ENCODE measurements around the gene ZNF717.
"Not testable (repeated sequence)": the region's sequence is repeated elsewhere in the genome, so short reads cannot be mapped to it uniquely, and the experiment has no call there.

Gene ZNF717

DNA sequence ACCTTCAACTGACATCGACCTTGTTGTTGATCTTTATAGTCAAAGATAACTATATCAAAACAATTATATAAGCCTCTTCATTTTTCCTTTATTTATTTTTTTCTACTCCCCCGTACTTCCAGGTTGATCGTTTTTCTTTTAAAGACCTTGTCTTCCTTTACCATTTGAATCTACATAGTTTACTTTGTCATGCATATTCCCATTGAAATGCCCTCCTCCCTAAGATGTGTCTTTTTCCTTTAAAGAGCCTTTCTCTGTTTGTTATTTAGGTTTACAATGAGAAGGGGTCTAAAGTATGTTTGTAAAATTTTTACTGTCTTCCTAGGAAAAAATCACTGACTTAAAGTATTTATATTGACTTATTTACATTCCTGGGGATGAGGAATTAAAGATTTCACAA, 29.4 kb upstream of the ZNF717 start:
- no peak overlapping the region for H3K4me2 ChIP-seq (ENCODE audit: low read length, poor library complexity, severe bottlenecking)
- 28% methylated on average over 3 of the region's 3 CpGs for WGBS
- no peak for DNase-seq
- H4K91ac ChIP-seq (ENCODE audit: low read length) = no peak overlapping the region
- no peaks in the 10 kb centered on the region for H3K27me3 ChIP-seq (ENCODE audit: control insufficient read depth in 1 of 2, insufficient read depth in 1 of 2, low read length in 2 of 2)
- no peak overlapping the region for H2BK12ac ChIP-seq (ENCODE audit: low read length in 2 of 2)
- H2AK5ac ChIP-seq (ENCODE audit: low read length, severe bottlenecking) = no peak overlapping the region
- H2AFZ ChIP-seq (ENCODE audit: low read depth, low read length) = no peak overlapping the region
- no peaks in the 10 kb centered on the region for H3K79me1 ChIP-seq (replicated peaks; ENCODE audit: low read length, poor library complexity, severe bottlenecking)
- H3K4ac ChIP-seq (ENCODE audit: low read depth in 1 of 2, low read length in 2 of 2) = no peak overlapping the region
- H3K4me1 ChIP-seq (ENCODE audit: control insufficient read depth, insufficient read depth, low read depth, low read length) = no peaks in the 10 kb centered on the region
- H3K9me3 ChIP-seq (ENCODE audit: control insufficient read depth, low read length) = peaks cover 5% of the 10 kb centered on the region
- H4K8ac ChIP-seq (ENCODE audit: low read length) = no peak overlapping the region
- H3K36me3 ChIP-seq (ENCODE audit: control insufficient read depth in 1 of 2, insufficient read depth in 2 of 2, low read depth in 1 of 2, low read length in 2 of 2) = no peaks in the 10 kb centered on the region
- no peak overlapping the region for H2BK120ac ChIP-seq (ENCODE audit: low read depth, low read length)
- no peak overlapping the region for H2BK5ac ChIP-seq (ENCODE audit: low read depth, low read length, poor library complexity, severe bottlenecking)
- H3K4me3 ChIP-seq (ENCODE audit: insufficient read depth in 1 of 2, low read depth in 1 of 2, low read length in 2 of 2) = no peak overlapping the region
- H3K18ac ChIP-seq (ENCODE audit: low read depth in 1 of 2, low read length in 2 of 2) = no peak overlapping the region
- H3K27ac ChIP-seq (ENCODE audit: low read length, poor library complexity, severe bottlenecking) = no peak overlapping the region
- H2BK15ac ChIP-seq (ENCODE audit: low read depth, poor library complexity, severe bottlenecking) = no peak overlapping the region
- no peak overlapping the region for H3K23ac ChIP-seq (ENCODE audit: low read length in 2 of 2)
- H3K14ac ChIP-seq (ENCODE audit: low read length in 2 of 2) = no peak overlapping the region
- H3K9ac ChIP-seq (ENCODE audit: low read length) = no peak overlapping the region

DNA sequence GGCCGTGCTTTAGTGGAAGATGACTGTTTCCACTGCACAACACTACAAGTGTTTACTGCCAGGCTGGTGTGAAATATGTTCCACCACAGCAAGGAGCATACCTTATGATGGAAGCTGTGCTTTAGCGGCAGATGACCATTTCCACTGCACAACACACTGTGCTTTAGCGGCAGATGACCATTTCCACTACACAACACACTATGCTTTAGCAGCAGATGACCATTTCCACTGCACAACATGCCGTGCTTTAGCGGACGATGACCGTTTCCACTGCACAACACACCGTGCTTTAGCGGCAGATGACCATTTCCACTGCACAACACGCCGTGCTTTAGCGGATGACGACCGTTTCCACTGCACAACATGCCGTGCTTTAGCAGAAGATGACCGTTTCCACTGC, 2.8 kb downstream of the ZNF717 start:
- Histone ChIP-seq H3K4me1 (ENCODE audit: control insufficient read depth, insufficient read depth, low read depth, low read length) (no peaks in the 10 kb centered on the region), H3K27me3 (ENCODE audit: control insufficient read depth in 1 of 2, insufficient read depth in 1 of 2, low read length in 2 of 2) (no peaks in the 10 kb centered on the region), H3K4me3 (ENCODE audit: insufficient read depth in 1 of 2, low read depth in 1 of 2, low read length in 2 of 2) (no peak overlapping the region), H4K8ac (ENCODE audit: low read length) (no peak overlapping the region), H3K79me1 (replicated peaks; ENCODE audit: low read length, poor library complexity, severe bottlenecking) (no peaks in the 10 kb centered on the region), H2BK12ac (ENCODE audit: low read length in 2 of 2) (no peak overlapping the region), H3K18ac (ENCODE audit: low read depth in 1 of 2, low read length in 2 of 2) (no peak overlapping the region), H2AK5ac (ENCODE audit: low read length, severe bottlenecking) (no peak overlapping the region), H3K4me2 (ENCODE audit: low read length, poor library complexity, severe bottlenecking) (no peak overlapping the region), H3K23ac (ENCODE audit: low read length in 2 of 2) (no peak overlapping the region), H2AFZ (ENCODE audit: low read depth, low read length) (no peak overlapping the region), H2BK120ac (ENCODE audit: low read depth, low read length) (no peak overlapping the region), H3K14ac (ENCODE audit: low read length in 2 of 2) (no peak overlapping the region), H3K9me3 (ENCODE audit: control insufficient read depth, low read length) (peaks cover 27% of the 10 kb centered on the region), H4K91ac (ENCODE audit: low read length) (peak overlapping the region; percentile 25), H3K36me3 (ENCODE audit: control insufficient read depth in 1 of 2, insufficient read depth in 2 of 2, low read depth in 1 of 2, low read length in 2 of 2) (peaks cover 9 to 47% of the 10 kb centered on the region in 2 experiments), H2BK15ac (ENCODE audit: low read depth, poor library complexity, severe bottlenecking) (no peak overlapping the region), H2BK5ac (ENCODE audit: low read depth, low read length, poor library complexity, severe bottlenecking) (no peak overlapping the region), H3K4ac (ENCODE audit: low read depth in 1 of 2, low read length in 2 of 2) (no peak overlapping the region), H3K27ac (ENCODE audit: low read length, poor library complexity, severe bottlenecking) (no peak overlapping the region), H3K9ac (ENCODE audit: low read length) (no peak overlapping the region)
- DNase-seq = no peak
- WGBS = 98% methylated on average over 16 of the region's 16 CpGs

DNA sequence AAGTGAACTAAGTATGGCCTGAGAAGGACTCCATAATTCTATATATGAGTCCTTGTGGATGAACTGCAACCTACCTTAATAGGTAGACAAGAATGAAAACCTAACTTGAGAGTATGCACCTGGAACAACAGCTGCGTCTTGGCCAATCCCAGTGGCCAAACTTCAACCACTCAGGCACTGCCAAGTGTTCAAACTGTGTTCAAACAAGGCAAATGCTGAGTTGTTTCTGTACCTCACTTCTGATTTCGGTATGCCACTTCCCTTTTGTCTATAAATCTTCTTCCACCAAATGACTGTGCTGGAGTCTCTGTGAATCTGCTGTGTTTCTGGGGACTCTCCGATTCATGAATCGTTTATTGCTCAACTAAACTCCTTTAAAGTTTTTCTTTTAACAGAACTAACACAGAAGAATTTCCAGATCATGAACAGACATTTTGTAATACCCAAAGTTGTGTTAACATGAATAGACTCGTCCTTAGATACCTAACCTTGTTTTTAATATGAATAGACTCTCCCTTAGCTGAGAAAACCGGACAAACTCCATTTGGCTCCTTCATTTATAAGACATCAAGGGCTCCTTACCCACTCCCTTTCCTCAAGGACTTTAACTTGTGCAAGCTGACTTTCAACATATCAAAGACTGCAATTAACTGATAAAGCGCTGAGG, 4.1 kb downstream of the ZNF717 start:
- H2AK5ac ChIP-seq (ENCODE audit: low read length, severe bottlenecking) = no peak overlapping the region
- H2AFZ ChIP-seq (ENCODE audit: low read depth, low read length) = no peak overlapping the region
- no peak overlapping the region for H3K18ac ChIP-seq (ENCODE audit: low read depth in 1 of 2, low read length in 2 of 2)
- H2BK15ac ChIP-seq (ENCODE audit: low read depth, poor library complexity, severe bottlenecking) = no peak overlapping the region
- no peak overlapping the region for H3K9ac ChIP-seq (ENCODE audit: low read length)
- H3K4ac ChIP-seq (ENCODE audit: low read depth in 1 of 2, low read length in 2 of 2) = no peak overlapping the region
- H3K27me3 ChIP-seq (ENCODE audit: control insufficient read depth in 1 of 2, insufficient read depth in 1 of 2, low read length in 2 of 2) = no peaks in the 10 kb centered on the region
- H2BK120ac ChIP-seq (ENCODE audit: low read depth, low read length) = no peak overlapping the region
- H3K4me2 ChIP-seq (ENCODE audit: low read length, poor library complexity, severe bottlenecking) = no peak overlapping the region
- WGBS = 91% methylated on average over 7 of the region's 7 CpGs
- no peak overlapping the region for H3K23ac ChIP-seq (ENCODE audit: low read length in 2 of 2)
- H3K79me1 ChIP-seq (replicated peaks; ENCODE audit: low read length, poor library complexity, severe bottlenecking) = no peaks in the 10 kb centered on the region
- no peak overlapping the region for H2BK5ac ChIP-seq (ENCODE audit: low read depth, low read length, poor library complexity, severe bottlenecking)
- peak; percentile 3 for DNase-seq
- H3K14ac ChIP-seq (ENCODE audit: low read length in 2 of 2) = no peak overlapping the region
- H3K4me1 ChIP-seq (ENCODE audit: control insufficient read depth, insufficient read depth, low read depth, low read length) = no peaks in the 10 kb centered on the region
- H3K27ac ChIP-seq (ENCODE audit: low read length, poor library complexity, severe bottlenecking) = no peak overlapping the region
- no peak overlapping the region for H4K8ac ChIP-seq (ENCODE audit: low read length)
- H3K36me3 ChIP-seq (ENCODE audit: control insufficient read depth in 1 of 2, insufficient read depth in 2 of 2, low read depth in 1 of 2, low read length in 2 of 2) = peaks cover 9 to 58% of the 10 kb centered on the region in 2 experiments
- H2BK12ac ChIP-seq (ENCODE audit: low read length in 2 of 2) = no peak overlapping the region
- H3K9me3 ChIP-seq (ENCODE audit: control insufficient read depth, low read length) = peaks cover 39% of the 10 kb centered on the region
- no peak overlapping the region for H3K4me3 ChIP-seq (ENCODE audit: insufficient read depth in 1 of 2, low read depth in 1 of 2, low read length in 2 of 2)
- H4K91ac ChIP-seq (ENCODE audit: low read length) = no peak overlapping the region

DNA sequence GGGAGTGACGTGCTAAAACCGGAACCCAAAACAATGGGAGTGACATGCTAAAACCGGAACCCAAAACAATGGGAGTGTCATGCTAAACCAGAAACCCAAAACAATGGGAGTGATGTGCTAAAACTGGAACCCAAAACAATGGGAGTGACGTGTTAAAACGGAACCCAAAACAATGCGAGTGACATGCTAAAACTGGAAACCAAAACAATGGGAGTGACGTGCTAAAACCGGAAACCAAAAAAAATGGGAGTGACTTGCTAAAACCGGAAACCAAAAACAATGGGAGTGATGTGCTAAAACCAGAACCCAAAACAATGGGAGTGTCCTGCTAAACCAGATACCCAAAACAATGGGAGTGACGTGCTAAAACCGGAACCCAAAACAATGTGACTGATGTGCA, 7.6 kb downstream of the ZNF717 start:
- not testable (repeated sequence) for H3K23ac ChIP-seq (ENCODE audit: low read length in 2 of 2); DNase-seq; H3K27ac ChIP-seq (ENCODE audit: low read length, poor library complexity, severe bottlenecking); H2BK12ac ChIP-seq (ENCODE audit: low read length in 2 of 2); H4K91ac ChIP-seq (ENCODE audit: low read length); H2BK5ac ChIP-seq (ENCODE audit: low read depth, low read length, poor library complexity, severe bottlenecking); H3K4me3 ChIP-seq (ENCODE audit: insufficient read depth in 1 of 2, low read depth in 1 of 2, low read length in 2 of 2); H2AK5ac ChIP-seq (ENCODE audit: low read length, severe bottlenecking); H4K8ac ChIP-seq (ENCODE audit: low read length); H3K18ac ChIP-seq (ENCODE audit: low read depth in 1 of 2, low read length in 2 of 2); H3K27me3 ChIP-seq (ENCODE audit: control insufficient read depth in 1 of 2, insufficient read depth in 1 of 2, low read length in 2 of 2); H2BK15ac ChIP-seq (ENCODE audit: low read depth, poor library complexity, severe bottlenecking); H3K79me1 ChIP-seq (replicated peaks; ENCODE audit: low read length, poor library complexity, severe bottlenecking); H2BK120ac ChIP-seq (ENCODE audit: low read depth, low read length); H2AFZ ChIP-seq (ENCODE audit: low read depth, low read length); H3K4me2 ChIP-seq (ENCODE audit: low read length, poor library complexity, severe bottlenecking); H3K4me1 ChIP-seq (ENCODE audit: control insufficient read depth, insufficient read depth, low read depth, low read length); H3K4ac ChIP-seq (ENCODE audit: low read depth in 1 of 2, low read length in 2 of 2); H3K9ac ChIP-seq (ENCODE audit: low read length); H3K14ac ChIP-seq (ENCODE audit: low read length in 2 of 2)
- WGBS = 99% methylated on average over 11 of the region's 11 CpGs
- Histone ChIP-seq H3K36me3 (ENCODE audit: control insufficient read depth in 1 of 2, insufficient read depth in 2 of 2, low read depth in 1 of 2, low read length in 2 of 2) (peaks cover 8 to 56% of the 10 kb centered on the region in 2 experiments), H3K9me3 (ENCODE audit: control insufficient read depth, low read length) (peaks cover 53% of the 10 kb centered on the region)
